Hepatocyte (in vitro differentiated cells): ENCODE measurements around the gene MGLL. TPM values are rescaled to one million over a fixed set of nuclear protein-coding genes. Genes with fewer than 3 reads are reported as not detected.

ENCODE experiments used
- DNase-seq: peaks from one replicate; pipeline ENCODE4 v3.0.0-alpha.2; 2016; ENCODE audit warnings: low spot score
- H2AFZ ChIP-seq: fragments of 200-600 bp; sonication (generic); 2 replicates; pipeline ENCODE4 v1.6.0; 2016; ENCODE audit warnings: antibody characterized with exemption, mild to moderate bottlenecking
- H3K27ac ChIP-seq: fragments of 200-600 bp; sonication (generic); 2 replicates; pipeline ENCODE4 v1.5.1; 2016; ENCODE audit warnings: mild to moderate bottlenecking
- H3K27me3 ChIP-seq: fragments of 200-600 bp; sonication (generic); 2 replicates; pipeline ENCODE4 v1.6.1; 2016
- H3K36me3 ChIP-seq: fragments of 200-600 bp; sonication (generic); replicated peaks from 2 replicates; pipeline ENCODE4 v1.5.1; 2016; ENCODE audit warnings: low read depth; ENCODE audit not compliant: insufficient read depth
- H3K4me1 ChIP-seq: fragments of 200-600 bp; sonication (generic); 2 replicates; pipeline ENCODE4 v1.5.1; 2016; ENCODE audit warnings: mild to moderate bottlenecking, moderate library complexity; ENCODE audit not compliant: insufficient read depth
- H3K4me2 ChIP-seq: fragments of 200-600 bp; sonication (generic); 2 replicates; pipeline ENCODE4 v1.6.0; 2016
- H3K4me3 ChIP-seq: fragments of 200-600 bp; sonication (generic); 2 replicates; pipeline ENCODE4 v1.5.1; 2016; ENCODE audit warnings: mild to moderate bottlenecking
- H3K79me2 ChIP-seq: fragments of 200-600 bp; sonication (generic); 2 replicates; pipeline ENCODE4 v1.6.0; 2017; ENCODE audit warnings: mild to moderate bottlenecking
- H3K9me2 ChIP-seq: fragments of 200-600 bp; sonication (generic); replicated peaks from 2 replicates; pipeline ENCODE4 v1.6.0; 2017; ENCODE audit warnings: mild to moderate bottlenecking; ENCODE audit not compliant: insufficient read depth
- H3K9me3 ChIP-seq: fragments of 200-600 bp; sonication (generic); 2 replicates; pipeline ENCODE4 v1.5.1; 2016; ENCODE audit warnings: low read depth, mild to moderate bottlenecking
- H4K20me1 ChIP-seq: fragments of 200-600 bp; sonication (generic); 2 replicates; pipeline ENCODE4 v1.6.0; 2016; ENCODE audit warnings: mild to moderate bottlenecking; ENCODE audit not compliant: insufficient read depth, poor library complexity, severe bottlenecking
- EZH2 ChIP-seq: fragments of 200-600 bp; sonication (generic); IDR thresholded peaks from 2 replicates; pipeline ENCODE4 v1.6.1; 2016; ENCODE audit warnings: antibody characterized with exemption, mild to moderate bottlenecking, borderline replicate concordance
- EZH2phosphoT487 ChIP-seq: fragments of 200-600 bp; sonication (generic); IDR thresholded peaks from one replicate; pipeline ENCODE4 v1.6.1; 2018; ENCODE audit warnings: antibody characterized with exemption, mild to moderate bottlenecking, low read depth, moderate library complexity; ENCODE audit not compliant: unreplicated experiment, severe bottlenecking
- WGBS: methylation state at CpG from one replicate; pipeline ENCODE4 v1.1.6; 2016; ENCODE audit warnings: low lambda C conversion rate; ENCODE audit errors: missing lambda C conversion rate; 5-methylcytosine and 5-hydroxymethylcytosine counted together
- polyA plus RNA-seq: library from polyadenylated mRNA; unstranded; fragments of >200 nt; fragmentation: Nextera tagmentation; extraction: Ambion mirVana; gene quantifications from 2 replicates; pipeline ENCODE4 v1.2.1, GENCODE V29; 2016
- total RNA-seq: library from RNA; depleted of rRNA; stranded (reverse); fragments of >200 nt; gene quantifications from 2 replicates; pipeline ENCODE4 v1.2.3, GENCODE V29; 2014
- TF ChIP-seq, protein P1 (sequence below): fragments of 200-600 bp; sonication (generic); IDR thresholded peaks from 2 replicates; pipeline ENCODE4 v1.5.1; 2016; ENCODE audit warnings: antibody characterized with exemption, mild to moderate bottlenecking; ENCODE audit not compliant: poor library complexity

The MGLL gene
- 5.4 and 7.3 TPM in 2 replicates for total RNA-seq
- 19.5 and 21.4 TPM in 2 replicates for polyA plus RNA-seq

DNA sequence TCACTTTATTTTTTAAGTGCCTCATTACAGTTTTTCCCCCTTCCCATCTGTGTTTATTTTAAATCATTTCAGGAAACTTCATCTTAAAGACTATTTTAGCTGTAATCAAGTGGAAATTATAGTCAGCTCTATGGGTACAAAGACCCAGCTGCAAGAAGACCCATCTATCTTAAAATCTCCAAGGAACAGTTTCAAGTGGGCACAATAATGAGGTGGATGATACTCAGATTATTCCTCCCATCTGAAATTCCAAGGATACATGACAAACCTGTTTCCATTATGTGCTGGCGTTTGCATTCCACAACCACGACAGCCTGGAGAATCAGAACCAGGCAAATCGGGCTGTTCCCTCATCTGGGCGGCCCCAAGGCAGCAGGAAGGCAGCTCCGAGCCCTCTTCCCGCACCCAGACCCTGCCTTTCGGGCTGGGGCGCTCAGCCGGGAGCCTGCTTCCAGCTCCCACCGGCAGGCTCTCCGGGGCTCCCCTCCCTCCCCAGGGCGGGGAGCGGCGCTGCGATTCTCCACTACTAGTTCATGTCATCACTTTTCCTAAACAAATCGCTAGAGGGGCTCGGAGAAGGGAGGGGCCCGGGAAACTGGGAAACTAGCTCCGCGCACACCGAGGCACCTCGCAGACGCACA, at the start of gene MGLL:
TSS of gene MGLL (minus strand) at position 475 of the 641 bp plus-strand sequence. CDS start at position 278, 197 bp downstream.
- peak within 1 kb of the TSS; percentile 84 for H3K4me3 ChIP-seq
- H3K79me2 ChIP-seq, result no peaks in the 10 kb centered on the region
- H3K27ac ChIP-seq, result peak within 1 kb of the TSS; percentile 78
- 3% methylated on average over 18 of the region's 23 CpGs for WGBS
- peak; percentile 60 for DNase-seq
- no peaks in the 10 kb centered on the region for H3K9me3 ChIP-seq
- no peaks in the 10 kb centered on the region for H3K9me2 ChIP-seq
- H2AFZ ChIP-seq, result peak within 1 kb of the TSS; percentile 73
- peak within 1 kb of the TSS; percentile 100 for H3K4me2 ChIP-seq
- H3K36me3 ChIP-seq, result no peaks in the 10 kb centered on the region
- H3K27me3 ChIP-seq, result peaks cover 4% of the 10 kb centered on the region
- H3K4me1 ChIP-seq, result peaks cover 26% of the 10 kb centered on the region
- TF ChIP-seq, protein P1, sequence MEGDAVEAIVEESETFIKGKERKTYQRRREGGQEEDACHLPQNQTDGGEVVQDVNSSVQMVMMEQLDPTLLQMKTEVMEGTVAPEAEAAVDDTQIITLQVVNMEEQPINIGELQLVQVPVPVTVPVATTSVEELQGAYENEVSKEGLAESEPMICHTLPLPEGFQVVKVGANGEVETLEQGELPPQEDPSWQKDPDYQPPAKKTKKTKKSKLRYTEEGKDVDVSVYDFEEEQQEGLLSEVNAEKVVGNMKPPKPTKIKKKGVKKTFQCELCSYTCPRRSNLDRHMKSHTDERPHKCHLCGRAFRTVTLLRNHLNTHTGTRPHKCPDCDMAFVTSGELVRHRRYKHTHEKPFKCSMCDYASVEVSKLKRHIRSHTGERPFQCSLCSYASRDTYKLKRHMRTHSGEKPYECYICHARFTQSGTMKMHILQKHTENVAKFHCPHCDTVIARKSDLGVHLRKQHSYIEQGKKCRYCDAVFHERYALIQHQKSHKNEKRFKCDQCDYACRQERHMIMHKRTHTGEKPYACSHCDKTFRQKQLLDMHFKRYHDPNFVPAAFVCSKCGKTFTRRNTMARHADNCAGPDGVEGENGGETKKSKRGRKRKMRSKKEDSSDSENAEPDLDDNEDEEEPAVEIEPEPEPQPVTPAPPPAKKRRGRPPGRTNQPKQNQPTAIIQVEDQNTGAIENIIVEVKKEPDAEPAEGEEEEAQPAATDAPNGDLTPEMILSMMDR, result no peak
- TF ChIP-seq EZH2phosphoT487, result no peak
- no peak for TF ChIP-seq EZH2
- H4K20me1 ChIP-seq, result no peaks in the 10 kb centered on the region

DNA sequence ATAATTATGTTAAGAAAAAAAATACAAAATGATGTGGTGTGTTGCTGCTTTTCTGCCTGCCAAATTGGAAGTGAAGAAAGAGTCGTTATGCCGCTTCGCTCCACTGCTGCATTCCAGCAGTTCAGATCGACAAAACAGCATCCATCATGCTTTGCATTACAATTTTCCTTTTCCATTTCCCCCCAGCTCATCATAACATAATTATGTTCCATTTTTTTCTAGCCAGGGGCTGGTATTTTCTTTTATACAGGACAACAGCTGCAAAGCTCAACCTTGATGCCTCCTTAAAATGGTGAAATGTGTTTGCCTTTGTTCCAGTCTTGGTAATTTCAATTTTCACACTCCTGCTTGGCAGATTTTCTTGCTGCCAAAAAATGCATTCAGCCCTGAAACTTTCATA, 47.8 kb upstream of the MGLL start:
- Histone ChIP-seq H3K9me2 (no peaks in the 10 kb centered on the region), H4K20me1 (no peaks in the 10 kb centered on the region), H3K9me3 (no peaks in the 10 kb centered on the region), H3K79me2 (no peaks in the 10 kb centered on the region), H3K27me3 (no peaks in the 10 kb centered on the region), H3K27ac (no peak overlapping the region), H2AFZ (no peak overlapping the region), H3K4me2 (no peak overlapping the region), H3K4me1 (no peaks in the 10 kb centered on the region), H3K36me3 (no peaks in the 10 kb centered on the region), H3K4me3 (no peak overlapping the region)
- 95% methylated on average over 4 of the region's 4 CpGs for WGBS
- TF ChIP-seq EZH2 (no peak), EZH2phosphoT487 (no peak)
- TF ChIP-seq, protein P1, result no peak
- no peak for DNase-seq

GRCh38 chr3:127867986-127868385, 45.7 kb upstream of the MGLL start:
- no peak for DNase-seq
- Histone ChIP-seq H3K27ac (no peak overlapping the region), H3K4me2 (no peak overlapping the region), H3K27me3 (no peaks in the 10 kb centered on the region), H3K9me3 (no peaks in the 10 kb centered on the region), H3K4me3 (no peak overlapping the region), H3K79me2 (no peaks in the 10 kb centered on the region), H3K4me1 (no peaks in the 10 kb centered on the region), H3K9me2 (no peaks in the 10 kb centered on the region), H2AFZ (no peak overlapping the region), H4K20me1 (no peaks in the 10 kb centered on the region), H3K36me3 (no peaks in the 10 kb centered on the region)
- TF ChIP-seq EZH2 (no peak), EZH2phosphoT487 (no peak)
- TF ChIP-seq, protein P1, result no peak
